ENCODE results near the gene D2HGDH. TPM values are rescaled to one million over a fixed set of nuclear protein-coding genes. Genes with fewer than 3 reads are reported as not detected.

The D2HGDH gene
- total RNA-seq: 10 to 100 TPM; 13.9 to 22.5 (median 18.7) TPM

DNA sequence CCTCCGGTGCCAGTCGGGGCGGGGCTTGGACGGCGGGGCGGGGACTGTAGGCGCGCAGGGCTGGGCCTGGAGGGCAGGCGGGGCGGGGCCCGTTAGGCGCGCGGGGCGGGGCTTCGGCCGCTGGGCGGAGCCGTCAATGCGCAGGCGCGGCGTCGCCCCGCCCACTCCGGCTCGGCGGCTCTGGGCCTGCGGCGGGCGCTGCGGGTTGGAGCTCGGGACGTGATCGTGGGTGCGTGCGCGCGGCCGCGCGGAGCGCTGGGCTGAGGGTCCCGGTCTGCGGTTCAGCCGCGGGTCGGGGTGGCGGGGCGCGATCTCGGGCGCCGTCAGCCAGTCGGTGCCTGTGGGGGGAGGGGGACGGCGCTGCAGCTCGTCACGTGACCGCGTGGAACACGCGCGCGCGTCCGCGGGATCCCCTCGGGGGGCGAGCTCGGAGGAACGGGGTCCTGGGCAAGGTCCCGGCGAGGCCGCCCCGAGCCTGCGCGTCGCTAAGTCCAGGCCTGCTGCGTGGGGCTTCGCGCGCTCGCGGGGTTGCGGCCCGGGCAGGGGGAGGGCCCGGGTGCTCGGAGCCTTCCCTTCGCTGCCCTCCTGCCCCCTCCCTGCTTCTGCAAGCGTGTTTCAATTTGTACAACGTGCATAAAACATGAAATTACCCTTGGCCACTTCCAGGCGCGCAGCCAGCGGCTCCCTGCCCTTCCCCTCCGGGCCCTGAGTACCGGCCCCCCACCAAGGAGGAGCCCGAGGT, at the start of gene D2HGDH:
TSS of gene D2HGDH (plus strand) at position 164 of the 742 bp plus-strand sequence. CDS start 595 bp downstream, outside the sequence.
- Mint-ChIP-seq H3K36me3 (ENCODE audit: insufficient read depth) (peaks cover 4% of the 10 kb centered on the region), H3K27me3 (ENCODE audit: low read depth) (no peaks in the 10 kb centered on the region), H3K9me3 (no peaks in the 10 kb centered on the region), H3K4me3 (peak within 1 kb of the TSS; percentile 82), H3K4me1 (ENCODE audit: low read depth) (peaks cover 51% of the 10 kb centered on the region)
- DNase-seq (peak; percentile 92), ATAC-seq (peak; percentile 94)

DNA sequence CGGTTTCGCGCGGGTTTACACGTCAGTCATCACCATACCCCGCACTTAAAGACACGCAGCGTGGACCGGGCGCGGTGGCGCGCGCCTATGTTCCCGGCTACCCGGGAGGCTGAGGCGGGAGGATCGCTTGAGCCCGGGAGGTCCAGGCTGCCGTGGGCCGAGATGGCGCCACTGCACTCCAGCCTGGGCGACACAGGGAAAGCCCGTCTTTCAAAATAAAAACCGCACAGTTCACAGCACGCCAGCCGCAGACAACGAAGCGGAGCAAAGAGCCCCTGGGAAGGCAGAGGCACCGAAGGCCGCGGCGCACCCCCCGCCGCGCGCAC, 48.1 kb upstream of the D2HGDH start:
- no peak for DNase-seq

GRCh38 chr2:241686650-241687425, 47.6 kb upstream of the D2HGDH start, which contains the start of gene DTYMK:
Gene DTYMK (minus strand): TSS chr2:241686815. CDS start chr2:241686783, 32 bp downstream.
- ATAC-seq (peak; percentile 96 to 99), DNase-seq (peak; percentile 91)
- no peaks in the 10 kb centered on the region for H3K9me3 Mint-ChIP-seq
- H3K4me1 Mint-ChIP-seq (ENCODE audit: low read depth): peaks cover 25% of the 10 kb centered on the region
- peaks cover 11% of the 10 kb centered on the region for H3K36me3 Mint-ChIP-seq (ENCODE audit: insufficient read depth)
- no peaks in the 10 kb centered on the region for H3K27me3 Mint-ChIP-seq (ENCODE audit: low read depth)
- H3K4me3 Mint-ChIP-seq: peak within 1 kb of the TSS; percentile 89

More for the DNA sequence above, 48.1 kb upstream of the D2HGDH start:
- Mint-ChIP-seq H3K27me3 (ENCODE audit: low read depth) (no peaks in the 10 kb centered on the region), H3K4me1 (ENCODE audit: low read depth) (peaks cover 25% of the 10 kb centered on the region), H3K36me3 (ENCODE audit: insufficient read depth) (peaks cover 13% of the 10 kb centered on the region), H3K4me3 (peak overlapping the region; percentile 89), H3K9me3 (no peaks in the 10 kb centered on the region)
- ATAC-seq: peak in 1 of 2 donors; percentile 6

DNA sequence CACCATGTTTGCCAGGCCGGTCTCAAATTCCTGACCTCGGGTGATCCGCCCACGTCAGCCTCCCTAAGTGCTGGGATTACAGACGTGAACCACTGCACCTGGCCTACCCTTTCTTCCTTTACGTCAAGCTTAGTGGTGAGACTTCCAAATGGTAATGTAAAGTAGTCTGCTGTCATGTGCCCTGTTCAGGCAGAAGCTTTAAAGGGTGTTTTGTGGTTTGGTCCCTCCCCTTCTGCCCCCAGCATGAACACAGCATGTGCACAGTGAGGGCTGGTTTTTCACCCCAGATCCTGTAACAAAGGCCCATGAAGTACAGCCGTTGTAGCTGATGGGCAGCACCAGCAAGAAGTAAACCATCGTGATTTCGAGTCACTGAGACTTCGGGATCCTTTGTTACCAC, 45.1 kb upstream of the D2HGDH start:
- ATAC-seq (no peak), DNase-seq (peak; percentile 45)
- peaks cover 22% of the 10 kb centered on the region for H3K4me1 Mint-ChIP-seq (ENCODE audit: low read depth)
- peak overlapping the region; percentile 89 for H3K4me3 Mint-ChIP-seq
- H3K27me3 Mint-ChIP-seq (ENCODE audit: low read depth): no peaks in the 10 kb centered on the region
- H3K36me3 Mint-ChIP-seq (ENCODE audit: insufficient read depth): peaks cover 10% of the 10 kb centered on the region
- H3K9me3 Mint-ChIP-seq: no peaks in the 10 kb centered on the region

DNA sequence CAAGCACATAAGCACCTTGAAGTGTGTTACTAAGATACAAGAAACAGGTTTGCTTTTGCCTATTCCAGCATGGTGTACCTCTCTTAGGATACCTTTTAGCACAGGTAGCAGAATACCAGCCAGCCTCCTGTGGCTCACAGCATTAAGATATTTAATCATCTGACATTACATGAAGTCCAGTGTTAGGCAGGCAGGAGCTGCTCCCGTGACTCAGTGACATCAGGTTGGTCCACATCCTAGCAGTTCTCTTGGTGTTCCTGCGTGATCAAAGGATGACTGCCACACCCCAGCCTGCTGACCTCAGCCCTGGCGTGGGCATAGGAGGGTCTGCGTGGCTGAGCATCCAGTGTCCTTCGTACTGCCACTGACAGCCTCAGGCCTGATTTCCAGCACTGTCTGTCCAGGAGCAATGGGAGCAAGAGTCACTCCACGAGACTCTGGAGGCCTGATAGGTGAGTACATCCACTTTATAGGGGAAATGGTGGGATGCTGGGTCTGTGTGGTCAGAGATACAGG, 44.2 kb upstream of the D2HGDH start:
- Mint-ChIP-seq H3K9me3 (no peaks in the 10 kb centered on the region), H3K27me3 (ENCODE audit: low read depth) (no peaks in the 10 kb centered on the region), H3K36me3 (ENCODE audit: insufficient read depth) (peaks cover 8% of the 10 kb centered on the region), H3K4me3 (no peak overlapping the region), H3K4me1 (ENCODE audit: low read depth) (peaks cover 22% of the 10 kb centered on the region)
- ATAC-seq (no peak), DNase-seq (no peak)

- H3K4me1 Mint-ChIP-seq (ENCODE audit: low read depth): peaks cover 15% of the 10 kb centered on the region
- H3K9me3 Mint-ChIP-seq: no peaks in the 10 kb centered on the region
- ATAC-seq: no peak
- H3K36me3 Mint-ChIP-seq (ENCODE audit: insufficient read depth): peaks cover 10% of the 10 kb centered on the region
- DNase-seq: no peak
- H3K27me3 Mint-ChIP-seq (ENCODE audit: low read depth): no peaks in the 10 kb centered on the region
- H3K4me3 Mint-ChIP-seq: no peak overlapping the region
Observed at GRCh38 chr2:241692448-241692847, 42.0 kb upstream of the D2HGDH start.

DNA sequence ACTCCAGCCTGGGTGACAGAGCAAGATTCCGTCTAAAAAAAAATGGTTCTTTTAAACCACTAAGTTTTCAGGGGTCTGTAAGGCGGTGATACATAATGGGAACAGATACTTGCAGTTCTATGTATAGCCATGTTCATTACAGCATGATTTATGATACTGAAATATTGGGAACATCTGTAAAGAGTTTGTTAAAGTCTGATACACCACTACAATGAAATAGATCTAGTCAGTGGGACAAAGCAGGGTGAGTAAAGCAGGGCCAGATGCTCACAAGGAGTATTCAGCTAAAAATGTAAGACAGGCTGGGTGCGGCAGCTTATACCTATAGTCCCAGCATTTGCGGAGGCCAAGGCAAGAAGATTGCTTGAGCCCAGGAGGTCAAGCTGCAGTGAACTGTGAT, 38.8 kb upstream of the D2HGDH start:
- DNase-seq: no peak
- Mint-ChIP-seq H3K4me1 (ENCODE audit: low read depth) (peaks cover 12% of the 10 kb centered on the region), H3K4me3 (no peak overlapping the region), H3K9me3 (no peaks in the 10 kb centered on the region), H3K27me3 (ENCODE audit: low read depth) (no peaks in the 10 kb centered on the region), H3K36me3 (ENCODE audit: insufficient read depth) (peaks cover 9% of the 10 kb centered on the region)
- no peak for ATAC-seq

DNA sequence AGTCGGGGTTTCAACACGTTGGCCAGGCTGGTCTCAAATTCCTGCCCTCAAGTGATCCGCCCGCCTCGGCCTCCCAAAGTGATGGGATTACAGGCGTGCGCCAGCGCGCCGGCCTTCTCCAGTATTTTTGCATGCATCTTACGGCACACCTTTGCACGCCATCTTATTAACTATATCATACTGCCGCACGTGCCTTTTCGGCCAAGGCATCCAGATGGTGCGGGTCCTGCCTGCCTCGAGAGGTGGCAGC, 33.4 kb upstream of the D2HGDH start:
- peaks cover 6% of the 10 kb centered on the region for H3K36me3 Mint-ChIP-seq (ENCODE audit: insufficient read depth)
- H3K4me3 Mint-ChIP-seq: peak overlapping the region; percentile 86
- ATAC-seq (no peak), DNase-seq (no peak)
- H3K27me3 Mint-ChIP-seq (ENCODE audit: low read depth): no peaks in the 10 kb centered on the region
- H3K9me3 Mint-ChIP-seq: no peaks in the 10 kb centered on the region
- H3K4me1 Mint-ChIP-seq (ENCODE audit: low read depth): peaks cover 22% of the 10 kb centered on the region

DNA sequence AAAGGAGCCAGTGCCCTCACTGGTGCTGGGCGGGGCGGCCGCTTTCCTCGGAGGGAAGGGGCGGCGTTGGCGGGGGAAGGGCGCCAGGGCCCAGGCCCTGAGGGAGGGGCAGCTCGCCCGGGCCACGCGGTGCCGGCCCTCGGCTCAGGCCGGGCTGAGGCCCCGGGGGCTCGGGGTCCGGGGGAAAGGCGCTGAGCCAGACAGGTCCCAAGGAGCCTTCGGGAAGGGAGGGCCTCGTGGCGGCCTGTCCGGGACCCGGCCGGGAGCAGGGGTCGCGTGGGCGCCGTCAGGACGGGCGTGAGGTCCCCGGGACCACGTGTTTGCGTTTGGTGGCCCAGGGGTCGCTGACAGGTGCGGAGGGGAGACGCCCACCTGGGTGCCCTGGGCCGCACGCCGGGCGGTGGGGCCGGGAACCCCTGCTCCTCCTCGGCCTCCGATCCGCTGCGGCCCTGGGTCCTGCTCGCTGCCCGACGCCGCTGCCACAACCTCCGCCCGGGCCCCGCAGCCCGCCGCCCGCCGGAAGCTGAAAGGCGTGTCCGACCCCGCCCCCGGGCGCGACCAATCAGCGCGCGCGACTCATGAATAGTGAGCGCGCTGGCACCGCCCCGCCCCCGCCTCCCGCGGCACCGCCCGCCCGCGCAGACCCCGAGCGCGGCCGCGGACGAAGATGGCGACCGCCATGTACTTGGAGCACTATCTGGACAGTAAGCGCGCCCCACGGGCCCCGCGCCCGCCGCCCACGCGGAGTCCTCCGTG, 32.9 kb upstream of the D2HGDH start, which contains the start of gene ING5:
TSS of gene ING5 (plus strand) at position 641 of the 756 bp plus-strand sequence. CDS start at position 668, 27 bp downstream.
- no peaks in the 10 kb centered on the region for H3K9me3 Mint-ChIP-seq
- peaks cover 10% of the 10 kb centered on the region for H3K36me3 Mint-ChIP-seq (ENCODE audit: insufficient read depth)
- H3K27me3 Mint-ChIP-seq (ENCODE audit: low read depth): no peaks in the 10 kb centered on the region
- H3K4me1 Mint-ChIP-seq (ENCODE audit: low read depth): peaks cover 22% of the 10 kb centered on the region
- DNase-seq (peak; percentile 96), ATAC-seq (peak; percentile 71)
- H3K4me3 Mint-ChIP-seq: peak within 1 kb of the TSS; percentile 86

- peaks cover 15% of the 10 kb centered on the region for H3K36me3 Mint-ChIP-seq (ENCODE audit: insufficient read depth)
- peak overlapping the region; percentile 86 for H3K4me3 Mint-ChIP-seq
- H3K9me3 Mint-ChIP-seq: no peaks in the 10 kb centered on the region
- H3K4me1 Mint-ChIP-seq (ENCODE audit: low read depth): peaks cover 22% of the 10 kb centered on the region
- ATAC-seq (peak; percentile 68 to 73), DNase-seq (peak; percentile 90)
- H3K27me3 Mint-ChIP-seq (ENCODE audit: low read depth): no peaks in the 10 kb centered on the region
Observed at GRCh38 chr2:241702155-241703031, 32.0 kb upstream of the D2HGDH start.

- Mint-ChIP-seq H3K36me3 (ENCODE audit: insufficient read depth) (peaks cover 18% of the 10 kb centered on the region), H3K4me1 (ENCODE audit: low read depth) (peaks cover 22% of the 10 kb centered on the region), H3K27me3 (ENCODE audit: low read depth) (no peaks in the 10 kb centered on the region), H3K4me3 (peak overlapping the region; percentile 86), H3K9me3 (no peaks in the 10 kb centered on the region)
- ATAC-seq: no peak
- no peak for DNase-seq
Observed at GRCh38 chr2:241703032-241703604, 31.3 kb upstream of the D2HGDH start.

DNA sequence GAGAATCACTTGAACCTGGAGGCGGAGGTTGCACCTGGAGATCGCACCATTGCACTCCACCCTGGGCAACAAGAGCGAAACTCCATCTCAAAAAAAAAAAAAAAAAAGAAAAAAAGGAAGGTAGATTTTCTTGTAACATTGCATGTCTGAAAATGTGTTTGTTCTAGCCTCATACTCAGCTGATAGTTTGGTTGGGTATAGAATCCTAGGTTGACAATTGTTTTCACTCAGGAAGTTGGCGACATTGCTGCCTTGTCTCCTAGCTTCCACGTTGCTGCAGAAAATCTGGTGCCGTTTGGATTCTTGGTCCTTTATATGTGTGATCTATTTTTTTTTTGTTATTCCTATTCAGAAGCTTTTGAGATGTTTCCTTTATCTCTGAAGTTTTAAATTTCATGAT, 27.9 kb upstream of the D2HGDH start:
- Mint-ChIP-seq H3K4me3 (no peak overlapping the region), H3K9me3 (no peaks in the 10 kb centered on the region)
- no peak for ATAC-seq

GRCh38 chr2:241708879-241709278, 25.6 kb upstream of the D2HGDH start:
- H3K4me1 Mint-ChIP-seq (ENCODE audit: low read depth): peaks cover 3% of the 10 kb centered on the region
- DNase-seq: no peak
- H3K4me3 Mint-ChIP-seq: no peak overlapping the region
- H3K27me3 Mint-ChIP-seq (ENCODE audit: low read depth): no peaks in the 10 kb centered on the region
- no peaks in the 10 kb centered on the region for H3K9me3 Mint-ChIP-seq
- ATAC-seq: no peak
- H3K36me3 Mint-ChIP-seq (ENCODE audit: insufficient read depth): peaks cover 38% of the 10 kb centered on the region

More for the DNA sequence above, 27.9 kb upstream of the D2HGDH start:
- no peak for DNase-seq
- peaks cover 36% of the 10 kb centered on the region for H3K36me3 Mint-ChIP-seq (ENCODE audit: insufficient read depth)
- H3K4me1 Mint-ChIP-seq (ENCODE audit: low read depth): peaks cover 14% of the 10 kb centered on the region
- no peaks in the 10 kb centered on the region for H3K27me3 Mint-ChIP-seq (ENCODE audit: low read depth)
